ENCODE results near the gene SPAG16. TPM values are rescaled to one million over a fixed set of nuclear protein-coding genes. Genes with fewer than 3 reads are reported as not detected.

The SPAG16 gene
- total and polyA plus RNA-seq, 2 of the 13 experiments (the other 11 are each of a cell fraction or from before 2014, with no cell fraction given): 9.6 to 26.5 TPM

DNA sequence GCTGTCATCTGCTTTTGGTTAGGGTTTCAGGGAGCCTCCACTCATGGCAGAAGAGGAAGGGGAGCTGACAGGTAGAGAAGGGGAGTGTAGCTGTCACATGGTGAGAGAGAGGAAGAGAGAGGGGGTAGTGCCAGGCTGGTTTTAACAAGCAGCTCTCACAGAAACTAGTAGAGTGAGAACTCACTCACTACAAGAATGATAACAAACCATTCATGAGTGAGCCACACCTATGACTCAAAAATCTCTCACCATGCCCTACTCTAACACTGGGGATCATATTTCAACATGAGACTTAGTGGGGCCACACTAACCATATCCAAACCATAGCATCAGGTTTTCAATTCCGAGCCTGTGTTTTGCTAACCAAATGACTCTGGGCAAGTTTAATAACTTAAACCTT, 851.7 kb downstream of the SPAG16 start (continued):
- TF ChIP-seq, protein P1, sequence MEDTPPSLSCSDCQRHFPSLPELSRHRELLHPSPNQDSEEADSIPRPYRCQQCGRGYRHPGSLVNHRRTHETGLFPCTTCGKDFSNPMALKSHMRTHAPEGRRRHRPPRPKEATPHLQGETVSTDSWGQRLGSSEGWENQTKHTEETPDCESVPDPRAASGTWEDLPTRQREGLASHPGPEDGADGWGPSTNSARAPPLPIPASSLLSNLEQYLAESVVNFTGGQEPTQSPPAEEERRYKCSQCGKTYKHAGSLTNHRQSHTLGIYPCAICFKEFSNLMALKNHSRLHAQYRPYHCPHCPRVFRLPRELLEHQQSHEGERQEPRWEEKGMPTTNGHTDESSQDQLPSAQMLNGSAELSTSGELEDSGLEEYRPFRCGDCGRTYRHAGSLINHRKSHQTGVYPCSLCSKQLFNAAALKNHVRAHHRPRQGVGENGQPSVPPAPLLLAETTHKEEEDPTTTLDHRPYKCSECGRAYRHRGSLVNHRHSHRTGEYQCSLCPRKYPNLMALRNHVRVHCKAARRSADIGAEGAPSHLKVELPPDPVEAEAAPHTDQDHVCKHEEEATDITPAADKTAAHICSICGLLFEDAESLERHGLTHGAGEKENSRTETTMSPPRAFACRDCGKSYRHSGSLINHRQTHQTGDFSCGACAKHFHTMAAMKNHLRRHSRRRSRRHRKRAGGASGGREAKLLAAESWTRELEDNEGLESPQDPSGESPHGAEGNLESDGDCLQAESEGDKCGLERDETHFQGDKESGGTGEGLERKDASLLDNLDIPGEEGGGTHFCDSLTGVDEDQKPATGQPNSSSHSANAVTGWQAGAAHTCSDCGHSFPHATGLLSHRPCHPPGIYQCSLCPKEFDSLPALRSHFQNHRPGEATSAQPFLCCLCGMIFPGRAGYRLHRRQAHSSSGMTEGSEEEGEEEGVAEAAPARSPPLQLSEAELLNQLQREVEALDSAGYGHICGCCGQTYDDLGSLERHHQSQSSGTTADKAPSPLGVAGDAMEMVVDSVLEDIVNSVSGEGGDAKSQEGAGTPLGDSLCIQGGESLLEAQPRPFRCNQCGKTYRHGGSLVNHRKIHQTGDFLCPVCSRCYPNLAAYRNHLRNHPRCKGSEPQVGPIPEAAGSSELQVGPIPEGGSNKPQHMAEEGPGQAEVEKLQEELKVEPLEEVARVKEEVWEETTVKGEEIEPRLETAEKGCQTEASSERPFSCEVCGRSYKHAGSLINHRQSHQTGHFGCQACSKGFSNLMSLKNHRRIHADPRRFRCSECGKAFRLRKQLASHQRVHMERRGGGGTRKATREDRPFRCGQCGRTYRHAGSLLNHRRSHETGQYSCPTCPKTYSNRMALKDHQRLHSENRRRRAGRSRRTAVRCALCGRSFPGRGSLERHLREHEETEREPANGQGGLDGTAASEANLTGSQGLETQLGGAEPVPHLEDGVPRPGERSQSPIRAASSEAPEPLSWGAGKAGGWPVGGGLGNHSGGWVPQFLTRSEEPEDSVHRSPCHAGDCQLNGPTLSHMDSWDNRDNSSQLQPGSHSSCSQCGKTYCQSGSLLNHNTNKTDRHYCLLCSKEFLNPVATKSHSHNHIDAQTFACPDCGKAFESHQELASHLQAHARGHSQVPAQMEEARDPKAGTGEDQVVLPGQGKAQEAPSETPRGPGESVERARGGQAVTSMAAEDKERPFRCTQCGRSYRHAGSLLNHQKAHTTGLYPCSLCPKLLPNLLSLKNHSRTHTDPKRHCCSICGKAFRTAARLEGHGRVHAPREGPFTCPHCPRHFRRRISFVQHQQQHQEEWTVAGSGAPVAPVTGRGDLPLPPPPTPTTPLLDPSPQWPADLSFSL (CRISPR knock-in tag; IDR thresholded peaks at IDR 0.05): no peak
- TF ChIP-seq PHF5A (CRISPR knock-in tag; IDR thresholded peaks at IDR 0.05; ENCODE audit: low read depth, unreplicated experiment) (no peak), XRCC5 (optimal IDR thresholded peaks at IDR 0.05; ENCODE audit: low read length) (no peak), ZNF451 (CRISPR knock-in tag; IDR thresholded peaks at IDR 0.05) (no peak), ZNF781 (CRISPR knock-in tag; IDR thresholded peaks at IDR 0.05; ENCODE audit: borderline replicate concordance, not compliant biosample characterization) (no peak), ARID2 (CRISPR knock-in tag; IDR thresholded peaks at IDR 0.05; ENCODE audit: borderline replicate concordance) (no peak)

DNA sequence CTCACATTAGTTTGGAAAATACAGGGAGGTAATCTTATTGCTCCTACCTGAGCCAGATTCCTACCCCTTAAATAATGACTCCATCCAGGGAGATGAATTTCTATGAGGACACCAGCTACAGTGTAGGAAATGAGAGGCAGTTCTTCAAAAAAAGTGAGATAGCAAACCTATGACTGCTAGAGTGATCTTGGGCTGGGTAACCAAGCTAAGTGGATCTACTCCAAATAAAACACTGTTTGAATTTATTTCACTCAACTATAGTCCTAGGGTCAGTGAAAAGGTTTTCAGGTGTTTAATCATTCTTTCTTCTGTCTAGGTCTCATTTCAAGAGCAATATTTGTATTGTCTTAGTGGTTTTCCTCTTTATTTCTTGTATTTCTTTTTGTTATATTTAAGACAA, 854.5 kb downstream of the SPAG16 start:
- H3K9ac ChIP-seq (ENCODE audit: insufficient read depth, low read depth, low read length): no peak overlapping the region
- FAIRE-seq (no peak), ATAC-seq (no peak), DNase-seq (ENCODE audit: low spot score) (no peak)
- no peaks in the 10 kb centered on the region for H3K36me3 ChIP-seq (replicated peaks in 1 of 2; ENCODE audit: control insufficient read depth in 1 of 2, insufficient read depth in 2 of 2, low read length in 2 of 2)
- no TSS peak for BruUV-seq (replicated peaks)
- no peak overlapping the region for H3K4me2 ChIP-seq (ENCODE audit: low read depth, low read length)
- no peak overlapping the region for H3K4me3 ChIP-seq (replicated peaks in 1 of 3; ENCODE audit: insufficient read depth in 1 of 3, low read depth in 2 of 3, low read length in 3 of 3)
- no peak overlapping the region for H3K27ac ChIP-seq (ENCODE audit: extremely low read length, insufficient read depth, low read length)
- CTCF ChIA-PET (ENCODE audit: low intra/inter-chr PET ratio, low total read pairs): no interaction called here
- H3K79me2 ChIP-seq (ENCODE audit: insufficient read depth, low read length): no peaks in the 10 kb centered on the region
- H3K4me1 ChIP-seq (ENCODE audit: insufficient read depth, low read length): no peaks in the 10 kb centered on the region
- H3K27me3 ChIP-seq (ENCODE audit: control insufficient read depth in 1 of 2, insufficient read depth in 2 of 2, low read length in 2 of 2): no peaks in the 10 kb centered on the region; a peak in 1 of 5 replicates
- TF ChIP-seq RBM39 (IDR thresholded peaks at IDR 0.05; ENCODE audit: low read depth, low read length, poor library complexity, severe bottlenecking) (no peak), NCOA1 (CRISPR knock-in tag; IDR thresholded peaks at IDR 0.05) (no peak), RXRB (CRISPR knock-in tag; IDR thresholded peaks at IDR 0.05; ENCODE audit: borderline replicate concordance) (no peak), STAG1 (CRISPR knock-in tag; IDR thresholded peaks at IDR 0.05) (no peak), NCOR1 (IDR thresholded peaks at IDR 0.05; ENCODE audit: borderline replicate concordance, low read length) (no peak), ZNF556 (CRISPR knock-in tag; IDR thresholded peaks at IDR 0.05; ENCODE audit: borderline replicate concordance) (no peak), HOXA7 (CRISPR knock-in tag; IDR thresholded peaks at IDR 0.05) (no peak)
- TF ChIP-seq, protein P2, sequence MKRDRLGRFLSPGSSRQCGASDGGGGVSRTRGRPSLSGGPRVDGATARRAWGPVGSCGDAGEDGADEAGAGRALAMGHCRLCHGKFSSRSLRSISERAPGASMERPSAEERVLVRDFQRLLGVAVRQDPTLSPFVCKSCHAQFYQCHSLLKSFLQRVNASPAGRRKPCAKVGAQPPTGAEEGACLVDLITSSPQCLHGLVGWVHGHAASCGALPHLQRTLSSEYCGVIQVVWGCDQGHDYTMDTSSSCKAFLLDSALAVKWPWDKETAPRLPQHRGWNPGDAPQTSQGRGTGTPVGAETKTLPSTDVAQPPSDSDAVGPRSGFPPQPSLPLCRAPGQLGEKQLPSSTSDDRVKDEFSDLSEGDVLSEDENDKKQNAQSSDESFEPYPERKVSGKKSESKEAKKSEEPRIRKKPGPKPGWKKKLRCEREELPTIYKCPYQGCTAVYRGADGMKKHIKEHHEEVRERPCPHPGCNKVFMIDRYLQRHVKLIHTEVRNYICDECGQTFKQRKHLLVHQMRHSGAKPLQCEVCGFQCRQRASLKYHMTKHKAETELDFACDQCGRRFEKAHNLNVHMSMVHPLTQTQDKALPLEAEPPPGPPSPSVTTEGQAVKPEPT (CRISPR knock-in tag; IDR thresholded peaks at IDR 0.05; ENCODE audit: low read depth): no peak
- H3K9me3 ChIP-seq (ENCODE audit: low read length): no peaks in the 10 kb centered on the region
- POLR2A ChIA-PET: no interaction called here
- intact Hi-C loops (cut with micrococcal nuclease; ENCODE audit: unreplicated experiment): no loop called here
- in situ Hi-C loops (cut with HindIII; ENCODE audit: extremely low pct_ligation_motif_present, low pct_unique_long_range_greater_than_20kb): no loop called here
- no peak overlapping the region for H2AFZ ChIP-seq (ENCODE audit: low read length)
- no peaks in the 10 kb centered on the region for H4K20me1 ChIP-seq (ENCODE audit: insufficient read depth, low read length)
